B cell (primary cell): ENCODE results near the gene PEX11B.

Experiments used
- CTCF ChIP-seq: fragments of 200-600 bp; IDR thresholded peaks from one replicate; pipeline ENCODE4 v1.8.0; 2022; ENCODE audit warnings: antibody characterized with exemption, mild to moderate bottlenecking
- EZH2 ChIP-seq: IDR thresholded peaks from 2 replicates; pipeline ENCODE4 v1.6.1; 2012; ENCODE audit warnings: borderline replicate concordance, low read depth, mild to moderate bottlenecking, moderate library complexity, low read length; ENCODE audit not compliant: insufficient read depth, poor library complexity, severe bottlenecking

GRCh38 chr1:145955436-145955835 lies 36.9 kb upstream of the PEX11B start:
- no peak for TF ChIP-seq CTCF
- TF ChIP-seq EZH2: no peak
